OCI-LY1 (cell line): ENCODE results near the gene ODAD2.

Experiments
- CTCF ChIP-seq: fragments of 200-600 bp; sonication (generic), shearing (Covaris generic); IDR thresholded peaks from 2 replicates; pipeline ENCODE4 v1.5.1; 2017; ENCODE audit warnings: mild to moderate bottlenecking, antibody characterized with exemption, low read length, moderate library complexity, mixed read lengths
- EZH2 ChIP-seq: fragments of 200-600 bp; sonication (generic), shearing (Covaris generic); IDR thresholded peaks from 2 replicates; pipeline ENCODE4 v1.8.0; 2017; ENCODE audit warnings: borderline replicate concordance, mixed run types, mild to moderate bottlenecking, antibody characterized with exemption, low read length, moderate library complexity, mixed read lengths

GRCh38 chr10:27995311-27995710 lies 3.6 kb downstream of the ODAD2 start:
- TF ChIP-seq CTCF = no peak
- no peak for TF ChIP-seq EZH2
